ENCODE results near the gene UTP14A.
"Not testable (repeated sequence)": the region's sequence is repeated elsewhere in the genome, so short reads cannot be mapped to it uniquely, and the experiment has no call there.

The UTP14A gene

DNA sequence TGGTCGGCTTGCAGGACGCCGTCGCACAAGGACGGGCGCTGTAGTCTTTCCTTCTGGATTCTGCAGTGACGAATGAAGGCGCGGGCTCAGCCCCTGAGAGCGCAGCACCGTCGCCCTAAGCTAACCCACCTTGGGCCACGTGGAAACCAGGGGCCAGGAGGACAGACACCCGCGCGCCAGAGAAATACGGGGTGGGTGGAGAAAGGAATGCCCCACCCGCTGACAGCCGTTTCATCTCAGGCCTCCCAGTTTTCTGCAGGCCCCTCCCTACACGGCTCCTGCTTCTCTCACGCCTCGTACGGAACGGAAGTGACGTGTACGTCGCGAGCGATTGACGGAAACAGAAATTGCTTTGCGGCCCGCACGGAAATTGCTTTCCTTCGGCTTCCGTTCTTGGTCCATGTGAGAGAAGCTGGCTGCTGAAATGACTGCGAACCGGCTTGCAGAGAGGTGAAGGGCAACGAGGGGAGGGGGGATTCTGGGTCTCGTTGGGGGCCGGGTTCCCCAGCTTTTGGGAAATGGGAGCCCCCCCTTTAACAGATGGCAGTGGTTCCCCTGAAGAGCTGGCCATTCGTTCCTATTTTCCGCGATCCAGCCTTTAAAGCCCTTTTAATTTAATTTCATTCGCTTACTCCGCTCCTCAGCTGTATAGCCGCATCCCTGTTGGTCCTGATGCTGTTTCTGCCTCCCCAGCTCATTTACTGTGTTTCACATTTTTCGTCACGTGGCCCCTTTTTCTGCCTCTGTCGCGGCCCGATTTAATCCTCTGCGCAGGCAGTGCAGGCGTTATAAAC is at the start of gene UTP14A:
UTP14A (plus strand) TSS at position 378 of the 794 bp plus-strand sequence; CDS start at position 425, 47 bp downstream.
- peak; percentile 92 for DNase-seq (ENCODE audit: low read depth)

DNA sequence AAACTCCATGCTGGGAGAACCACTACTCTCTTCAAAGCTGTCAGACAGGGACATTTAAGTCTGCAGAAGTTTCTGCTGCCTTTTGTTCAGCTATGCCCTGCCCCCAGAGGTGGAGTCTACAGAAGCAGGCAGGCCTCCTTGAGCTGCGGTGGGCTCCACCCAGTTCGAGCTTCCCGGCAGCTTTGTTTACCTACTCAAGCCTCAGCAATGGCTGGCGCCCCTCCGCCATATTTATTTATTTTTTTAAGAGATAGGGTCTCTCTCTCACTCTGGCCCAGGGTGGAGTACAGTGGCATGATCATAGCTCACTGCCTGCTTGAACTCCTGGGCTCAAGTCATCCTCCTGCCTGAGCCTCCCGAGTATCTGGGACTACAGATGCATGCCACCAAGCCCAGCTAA is 46.8 kb upstream of the UTP14A start:
- DNase-seq (ENCODE audit: low read depth) = not testable (repeated sequence)

DNA sequence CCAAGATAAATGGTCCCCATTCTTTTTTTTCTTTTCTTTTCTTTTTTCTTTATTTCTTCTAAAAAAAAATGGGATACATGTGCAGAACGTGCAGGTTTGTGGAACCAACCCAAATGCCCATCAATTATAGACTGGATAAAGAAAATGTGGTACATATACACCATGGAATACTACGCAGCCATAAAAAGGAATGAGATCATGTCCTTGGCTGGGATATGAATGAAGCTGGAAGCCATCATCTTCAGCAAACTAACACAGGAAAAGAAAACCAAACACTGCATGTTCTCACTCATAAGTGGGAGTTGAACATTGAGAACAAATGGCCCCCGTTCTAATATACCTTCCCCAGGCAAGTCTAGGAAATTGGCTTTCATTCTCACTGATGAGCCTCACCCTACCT is 39.6 kb upstream of the UTP14A start:
- DNase-seq (ENCODE audit: low read depth) = not testable (repeated sequence)

- DNase-seq (ENCODE audit: low read depth) = no peak
These were observed 33.4 kb upstream of the UTP14A start for GRCh38 chrX:129872524-129872923.

GRCh38 chrX:129875669-129876068 is 30.3 kb upstream of the UTP14A start:
- peak; percentile 80 for DNase-seq (ENCODE audit: low read depth)

DNA sequence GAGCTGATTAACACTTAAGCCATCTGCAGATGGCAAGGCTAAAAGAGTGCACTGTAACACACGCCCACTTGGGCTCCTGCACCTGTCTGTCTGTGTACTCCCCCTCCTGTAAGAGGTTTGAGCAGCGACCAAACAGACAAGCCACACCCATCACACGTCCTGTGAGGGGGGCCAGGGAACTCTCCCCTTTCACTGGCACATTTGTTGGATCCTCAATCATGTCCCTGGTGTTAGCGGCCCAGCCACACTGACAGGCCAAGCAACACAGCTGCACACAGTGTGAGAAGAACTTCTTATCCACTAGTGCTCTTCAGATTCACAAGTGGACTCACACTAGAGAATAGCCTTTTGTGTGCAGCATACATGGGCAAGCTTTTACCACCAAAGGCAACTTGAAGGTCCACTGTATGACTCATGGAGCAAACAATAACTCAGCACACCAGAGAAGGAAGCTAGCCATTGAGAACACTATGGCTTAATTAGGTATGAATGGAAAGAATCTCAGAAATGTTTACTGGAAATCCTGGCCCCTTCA is 29.1 kb upstream of the UTP14A start:
- peak; percentile 47 for DNase-seq (ENCODE audit: low read depth)

DNA sequence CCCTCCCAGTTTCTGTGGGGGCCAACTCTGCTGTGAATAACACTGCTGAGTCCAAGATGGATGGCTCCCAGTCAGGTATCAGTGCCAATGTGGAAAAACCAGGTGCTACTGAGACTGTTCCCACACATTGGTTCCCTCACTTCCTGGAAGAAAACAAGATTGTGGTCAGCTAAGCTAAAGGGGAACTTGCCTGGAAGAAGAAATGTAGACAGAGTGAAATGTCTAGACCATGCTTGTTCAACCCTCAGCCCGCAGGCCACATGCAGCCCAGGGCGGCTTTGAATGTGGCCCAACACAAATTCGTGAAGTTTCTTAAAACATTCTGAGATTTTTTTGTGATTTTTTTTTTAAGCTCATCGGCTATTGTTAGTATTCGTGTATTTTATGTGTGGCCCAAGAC is 28.6 kb upstream of the UTP14A start:
- no peak for DNase-seq (ENCODE audit: low read depth)

DNA sequence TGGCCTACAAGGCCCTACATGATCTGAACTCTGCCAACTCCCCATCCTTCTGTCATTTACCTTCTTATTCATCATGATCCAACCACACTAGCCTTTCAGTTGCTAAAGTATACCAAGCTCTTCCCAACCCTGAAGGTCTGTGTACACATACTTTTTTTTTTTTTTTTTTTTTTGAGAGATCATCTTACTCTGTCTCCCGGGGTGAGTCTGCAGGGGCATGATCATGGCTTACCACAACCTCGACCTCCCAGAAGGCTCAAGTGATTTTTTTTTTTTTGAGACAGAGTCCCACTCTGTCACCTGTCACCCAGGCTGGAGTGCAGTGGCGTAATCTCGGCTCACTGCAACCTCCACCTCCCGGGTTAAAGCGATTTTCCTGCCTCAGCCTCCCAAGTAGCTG is 5.9 kb upstream of the UTP14A start:
- DNase-seq (ENCODE audit: low read depth) = no peak

DNA sequence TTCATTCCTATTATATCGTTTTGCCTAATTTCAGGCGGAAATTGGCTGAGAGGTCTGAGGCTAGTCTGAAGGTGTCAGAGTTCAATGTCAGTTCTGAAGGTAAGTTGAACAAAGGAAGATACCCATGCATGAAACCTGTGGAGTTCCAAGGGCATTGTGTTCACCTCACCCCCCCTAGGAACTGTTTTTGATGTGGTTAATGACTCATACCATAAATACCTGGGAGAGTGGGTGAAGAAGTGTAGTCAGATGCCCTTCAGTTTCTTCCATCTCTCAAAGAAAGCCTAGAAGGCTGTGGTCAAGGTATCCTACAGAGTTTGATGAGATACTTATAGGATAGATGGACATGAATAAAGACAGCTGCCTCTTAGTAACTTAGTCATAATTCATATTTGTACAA is 2.7 kb downstream of the UTP14A start:
- DNase-seq (ENCODE audit: low read depth) = no peak

GRCh38 chrX:129925305-129926092 is 19.5 kb downstream of the UTP14A start:
- peak; percentile 77 for DNase-seq (ENCODE audit: low read depth)

DNA sequence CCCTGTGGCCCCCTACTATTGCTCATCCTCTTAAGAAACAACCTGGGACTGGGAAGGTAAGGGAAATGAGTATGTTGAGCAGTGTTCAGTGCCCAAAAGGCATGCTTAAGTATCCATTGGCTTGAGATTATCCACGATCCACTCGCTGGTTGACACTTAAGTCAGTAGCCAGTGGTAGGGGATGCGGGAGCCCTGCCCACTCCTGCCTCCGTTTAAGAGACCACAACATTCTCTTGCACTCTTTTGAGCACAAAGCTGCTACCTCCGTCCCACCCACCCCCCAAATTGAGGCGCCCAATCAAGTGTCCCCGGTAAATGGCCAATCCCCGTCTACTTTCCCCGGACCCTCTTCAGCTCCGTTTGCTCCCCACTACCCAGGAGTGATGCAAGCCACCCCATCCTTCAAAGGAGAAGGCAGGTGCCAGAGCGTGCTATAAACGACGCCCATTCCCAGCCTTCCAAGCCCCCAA is 25.0 kb downstream of the UTP14A start:
- no peak for DNase-seq (ENCODE audit: low read depth)

- peak; percentile 92 for DNase-seq (ENCODE audit: low read depth)
These were observed 25.5 kb downstream of the UTP14A start for GRCh38 chrX:129931411-129932015.

DNA sequence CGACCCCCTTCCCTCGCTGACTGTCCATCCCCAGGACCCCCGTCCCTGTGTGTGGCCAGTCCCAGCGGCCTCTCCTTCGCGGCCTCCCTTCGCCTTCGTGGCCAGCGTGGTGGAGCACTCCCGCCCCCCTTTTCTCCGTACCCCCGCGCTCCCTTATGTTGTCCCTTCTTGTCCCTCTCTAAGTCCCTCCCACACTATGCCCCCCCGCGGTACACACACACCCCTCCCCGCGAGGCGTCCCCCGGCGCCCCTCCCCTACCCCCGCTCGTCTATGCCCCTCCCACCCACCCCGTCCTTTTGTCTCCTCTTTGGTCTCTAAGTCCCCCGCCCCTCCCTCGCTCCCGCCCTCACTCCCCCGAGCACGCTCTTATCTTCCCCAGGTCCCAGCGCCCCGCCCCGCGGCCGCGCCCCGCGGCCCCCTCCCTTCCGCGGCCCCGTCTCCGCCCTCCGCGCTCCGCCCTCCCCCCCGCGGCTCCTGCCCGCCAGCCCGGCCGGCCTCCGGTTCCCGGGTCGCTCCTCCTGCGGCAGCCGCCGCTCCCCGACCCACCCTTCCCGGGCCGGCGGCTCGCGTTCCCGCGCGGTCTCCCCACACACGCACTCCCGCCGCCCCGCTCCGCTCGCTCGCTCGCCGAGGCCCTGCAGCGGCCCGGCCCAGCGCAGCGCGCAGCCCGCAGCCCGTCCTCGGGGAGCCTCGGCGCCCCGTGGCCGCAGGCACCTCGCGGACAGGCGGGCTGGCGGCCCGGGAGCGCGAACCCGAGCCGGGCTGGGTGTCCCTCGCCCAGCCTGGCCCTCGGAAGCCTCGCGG is 26.3 kb downstream of the UTP14A start:
- DNase-seq (ENCODE audit: low read depth) = peak; percentile 82

GRCh38 chrX:129932821-129933321 is 26.9 kb downstream of the UTP14A start:
- DNase-seq (ENCODE audit: low read depth) = peak; percentile 27

GRCh38 chrX:129933700-129934099 is 27.7 kb downstream of the UTP14A start:
- no peak for DNase-seq (ENCODE audit: low read depth)

- DNase-seq (ENCODE audit: low read depth) = no peak
These were observed 28.5 kb downstream of the UTP14A start for GRCh38 chrX:129934461-129934860.

DNA sequence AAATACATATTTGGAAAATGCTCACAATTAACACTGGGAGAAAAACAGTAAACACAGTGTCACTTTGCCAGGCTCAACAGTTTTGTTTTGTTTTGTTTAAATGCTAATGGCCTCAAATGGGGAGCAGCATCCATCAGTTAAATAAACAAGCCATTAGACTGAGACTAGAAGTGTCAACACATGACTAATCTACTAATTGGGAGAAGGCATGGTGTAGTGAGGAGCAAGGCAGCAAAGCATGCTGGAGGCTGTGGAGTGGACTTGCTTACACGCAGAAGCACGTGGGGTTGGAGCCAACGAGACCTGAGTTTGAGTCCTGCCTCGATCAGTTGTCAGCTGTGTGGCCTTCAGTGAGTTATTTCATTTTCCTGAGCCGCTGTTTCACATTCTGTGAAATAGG is 29.0 kb downstream of the UTP14A start:
- no peak for DNase-seq (ENCODE audit: low read depth)

GRCh38 chrX:129938081-129938480 is 32.1 kb downstream of the UTP14A start:
- DNase-seq (ENCODE audit: low read depth) = no peak

DNA sequence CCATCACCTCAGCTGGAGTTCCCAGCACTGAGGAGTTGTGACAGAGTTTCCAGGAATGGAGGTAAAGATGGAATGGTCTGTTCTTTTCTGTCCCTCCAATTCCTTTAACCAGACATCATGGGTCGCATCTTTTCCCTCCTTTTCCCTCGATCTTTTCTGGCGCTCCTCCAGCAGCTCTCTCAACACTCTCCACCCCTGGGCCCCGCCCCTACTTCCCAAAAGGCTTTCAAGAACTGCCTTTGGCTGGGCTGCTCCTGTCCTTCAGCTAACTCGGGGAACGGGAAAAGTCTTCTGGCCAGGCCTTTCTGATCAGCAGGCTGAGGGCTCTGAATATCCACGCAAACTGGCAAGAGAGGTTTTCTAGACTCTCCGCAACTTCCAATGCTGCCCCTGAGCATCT is 34.0 kb downstream of the UTP14A start:
- DNase-seq (ENCODE audit: low read depth) = no peak

DNA sequence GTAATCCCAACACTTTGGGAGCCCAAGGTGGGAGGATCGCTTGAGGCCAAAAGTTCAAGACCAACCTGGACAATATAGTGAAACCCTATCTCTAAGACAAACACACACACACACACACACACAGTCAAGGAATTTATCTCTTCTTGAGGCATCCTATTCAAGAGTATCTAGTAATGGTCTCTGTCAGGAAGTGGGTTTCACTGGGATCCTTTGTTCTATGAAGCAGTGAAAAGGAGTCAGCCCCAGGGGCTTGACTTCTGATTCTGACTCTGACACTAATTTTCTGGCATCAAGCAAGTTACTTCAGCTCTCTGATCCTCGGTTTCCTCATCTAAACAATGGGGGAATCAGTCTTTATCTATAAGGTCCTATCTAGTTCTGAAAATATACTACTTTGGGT is 34.8 kb downstream of the UTP14A start:
- DNase-seq (ENCODE audit: low read depth) = no peak

DNA sequence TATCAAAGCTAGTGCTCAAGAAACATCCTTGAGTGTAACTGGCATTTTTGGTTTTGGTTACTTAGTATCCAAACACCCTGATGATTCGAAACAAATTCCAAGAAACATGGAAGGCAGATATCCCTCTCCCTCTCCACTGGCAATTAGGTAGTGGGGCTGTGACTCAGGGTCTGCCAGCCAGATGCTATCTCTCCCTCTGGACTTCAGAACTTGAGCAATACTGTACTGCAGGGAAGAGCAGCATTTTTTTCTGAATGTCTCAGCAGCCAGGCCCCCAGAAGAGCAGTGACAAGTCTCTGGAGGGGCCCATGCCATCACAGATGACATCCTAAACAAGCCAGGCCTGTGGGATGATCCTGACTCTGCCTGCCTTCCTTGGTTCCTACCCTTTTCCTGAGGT is 39.2 kb downstream of the UTP14A start:
- peak; percentile 40 for DNase-seq (ENCODE audit: low read depth)

DNA sequence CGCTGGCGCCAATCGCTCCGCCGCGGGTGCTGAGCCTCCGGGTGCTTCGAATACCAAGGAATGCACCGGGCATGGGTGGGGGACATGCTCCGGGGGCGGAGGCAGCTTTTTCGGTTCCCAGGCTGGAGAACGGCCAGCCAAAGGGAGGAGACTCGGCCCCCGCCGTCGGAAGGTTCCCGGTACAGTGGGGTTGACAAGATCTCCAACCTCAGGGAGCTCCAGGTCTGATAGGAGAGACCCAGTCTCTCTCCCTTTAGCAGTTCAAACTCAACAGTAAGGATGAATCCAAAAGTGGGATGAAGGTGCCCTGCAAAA is 47.3 kb downstream of the UTP14A start:
- DNase-seq (ENCODE audit: low read depth) = no peak
